ENCODE data around the gene MBD2. TPM values are rescaled to one million over a fixed set of nuclear protein-coding genes. Genes with fewer than 3 reads are reported as not detected.
"Not testable (repeated sequence)": the region's sequence is repeated elsewhere in the genome, so short reads cannot be mapped to it uniquely, and the experiment has no call there.

The MBD2 gene
- total and polyA plus RNA-seq, 7 donors, result 16.0 to 44.7 (median 26.9) TPM

DNA sequence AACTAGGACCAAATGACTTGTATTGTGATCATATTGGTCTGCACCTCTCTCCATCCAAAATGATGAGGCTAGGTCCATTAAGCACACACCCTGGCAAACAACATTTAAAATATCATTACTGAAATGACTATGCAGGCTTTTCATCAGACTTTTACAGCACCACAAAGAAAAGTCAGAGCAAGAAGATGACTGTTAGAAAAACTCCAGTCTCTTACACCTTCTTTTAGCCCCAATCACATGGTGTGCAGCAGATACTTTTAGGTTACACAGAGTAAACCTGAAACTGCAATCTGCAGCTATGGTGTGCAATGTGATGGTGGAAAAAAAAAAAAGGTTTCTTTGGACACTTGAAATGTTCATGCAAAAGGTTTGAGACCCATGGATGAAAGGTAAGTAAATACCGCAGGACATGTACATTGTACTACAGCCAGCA, 39.5 kb upstream of the MBD2 start:
- no peaks in the 10 kb centered on the region for H3K27me3 ChIP-seq (ENCODE audit: insufficient read depth in 3 of 3, low read length in 2 of 3)
- no peaks in the 10 kb centered on the region for H3K9me3 ChIP-seq
- no peak for DNase-seq
- intact Hi-C loops (cut with DNase I), result no loop called here
- no peak overlapping the region for H3K27ac ChIP-seq
- no peak overlapping the region for H3K4me3 ChIP-seq
- no peak for ATAC-seq
- H3K4me1 ChIP-seq, result no peaks in the 10 kb centered on the region
- TF ChIP-seq, protein P1, sequence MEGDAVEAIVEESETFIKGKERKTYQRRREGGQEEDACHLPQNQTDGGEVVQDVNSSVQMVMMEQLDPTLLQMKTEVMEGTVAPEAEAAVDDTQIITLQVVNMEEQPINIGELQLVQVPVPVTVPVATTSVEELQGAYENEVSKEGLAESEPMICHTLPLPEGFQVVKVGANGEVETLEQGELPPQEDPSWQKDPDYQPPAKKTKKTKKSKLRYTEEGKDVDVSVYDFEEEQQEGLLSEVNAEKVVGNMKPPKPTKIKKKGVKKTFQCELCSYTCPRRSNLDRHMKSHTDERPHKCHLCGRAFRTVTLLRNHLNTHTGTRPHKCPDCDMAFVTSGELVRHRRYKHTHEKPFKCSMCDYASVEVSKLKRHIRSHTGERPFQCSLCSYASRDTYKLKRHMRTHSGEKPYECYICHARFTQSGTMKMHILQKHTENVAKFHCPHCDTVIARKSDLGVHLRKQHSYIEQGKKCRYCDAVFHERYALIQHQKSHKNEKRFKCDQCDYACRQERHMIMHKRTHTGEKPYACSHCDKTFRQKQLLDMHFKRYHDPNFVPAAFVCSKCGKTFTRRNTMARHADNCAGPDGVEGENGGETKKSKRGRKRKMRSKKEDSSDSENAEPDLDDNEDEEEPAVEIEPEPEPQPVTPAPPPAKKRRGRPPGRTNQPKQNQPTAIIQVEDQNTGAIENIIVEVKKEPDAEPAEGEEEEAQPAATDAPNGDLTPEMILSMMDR (IDR thresholded peaks at IDR 0.05), result no peak
- 74 to 83% (median 82%) methylated on average over 1 of the region's 1 CpG for WGBS, 3 donors
- H3K36me3 ChIP-seq (ENCODE audit: insufficient read depth in 1 of 2, low read depth in 1 of 2), result no peaks in the 10 kb centered on the region

DNA sequence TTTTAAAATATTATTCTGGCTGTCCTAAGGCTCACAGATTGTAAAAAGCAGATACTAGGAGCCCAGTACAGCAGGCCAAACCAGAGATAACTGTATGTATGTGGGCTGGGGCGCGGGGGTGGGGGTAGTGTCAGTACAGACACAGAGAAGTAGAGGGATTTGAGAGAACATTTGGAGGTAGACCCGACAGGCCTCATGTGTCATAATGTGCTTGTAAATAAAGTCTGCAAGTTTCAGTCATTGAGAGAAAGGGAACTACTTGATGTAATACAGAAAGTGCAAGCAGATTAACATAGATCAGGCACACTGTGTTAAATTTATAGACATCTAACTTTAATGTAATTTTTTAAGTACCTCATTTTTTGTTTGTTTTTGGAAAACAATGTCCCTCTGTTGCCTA, 37.4 kb upstream of the MBD2 start:
- no peaks in the 10 kb centered on the region for H3K4me1 ChIP-seq
- H3K27me3 ChIP-seq (ENCODE audit: insufficient read depth in 3 of 3, low read length in 2 of 3), result no peaks in the 10 kb centered on the region
- H3K36me3 ChIP-seq (ENCODE audit: insufficient read depth in 1 of 2, low read depth in 1 of 2), result no peaks in the 10 kb centered on the region
- ATAC-seq (no peak), DNase-seq (no peak)
- H3K27ac ChIP-seq, result no peak overlapping the region
- H3K9me3 ChIP-seq, result no peaks in the 10 kb centered on the region
- 74 to 81% (median 81%) methylated on average over 3 of the region's 3 CpGs for WGBS, 3 donors
- intact Hi-C loops (cut with DNase I), result no loop called here
- TF ChIP-seq, protein P1 (IDR thresholded peaks at IDR 0.05), result no peak
- no peak overlapping the region for H3K4me3 ChIP-seq

DNA sequence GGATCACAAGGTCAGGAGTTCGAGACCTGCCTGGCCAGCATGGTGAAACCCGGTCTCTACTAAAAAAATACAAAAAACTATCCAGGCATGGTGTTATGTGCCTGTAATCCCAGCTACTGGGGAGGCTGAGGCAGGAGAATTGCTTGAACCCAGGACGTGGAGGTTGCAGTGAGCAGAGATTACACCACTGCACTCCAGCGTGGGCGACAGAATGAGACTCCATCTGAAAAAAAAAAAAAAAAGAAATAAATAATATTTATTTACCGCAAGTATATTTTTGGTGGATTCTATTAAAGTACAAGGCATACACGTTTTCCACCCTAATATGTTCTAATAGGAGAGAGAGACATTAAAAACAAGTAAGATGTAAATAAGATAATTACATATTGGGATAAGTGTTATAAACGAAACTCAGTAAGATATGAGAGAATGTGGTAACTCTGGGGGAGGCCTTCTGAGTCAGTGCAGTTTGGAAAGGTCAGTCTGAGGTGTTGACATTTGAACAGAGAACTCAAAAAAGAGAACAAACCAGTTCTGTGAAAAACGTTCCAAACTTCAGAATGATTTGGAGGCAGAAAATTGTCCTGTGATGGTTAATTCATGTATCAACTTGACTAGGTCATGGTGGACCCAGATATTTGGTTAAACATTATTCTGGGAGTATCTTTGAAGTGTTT, 36.1 kb upstream of the MBD2 start:
- TF ChIP-seq, protein P1 (IDR thresholded peaks at IDR 0.05), result no peak
- Histone ChIP-seq H3K4me1 (no peaks in the 10 kb centered on the region), H3K36me3 (ENCODE audit: insufficient read depth in 1 of 2, low read depth in 1 of 2) (no peaks in the 10 kb centered on the region), H3K27ac (no peak overlapping the region), H3K27me3 (ENCODE audit: insufficient read depth in 3 of 3, low read length in 2 of 3) (no peaks in the 10 kb centered on the region), H3K4me3 (no peak overlapping the region), H3K9me3 (no peaks in the 10 kb centered on the region)
- DNase-seq, result no peak
- no peak for ATAC-seq
- intact Hi-C loops (cut with DNase I), result no loop called here
- WGBS, 3 donors, result 83 to 88% (median 85%) methylated on average over 9 of the region's 9 CpGs

DNA sequence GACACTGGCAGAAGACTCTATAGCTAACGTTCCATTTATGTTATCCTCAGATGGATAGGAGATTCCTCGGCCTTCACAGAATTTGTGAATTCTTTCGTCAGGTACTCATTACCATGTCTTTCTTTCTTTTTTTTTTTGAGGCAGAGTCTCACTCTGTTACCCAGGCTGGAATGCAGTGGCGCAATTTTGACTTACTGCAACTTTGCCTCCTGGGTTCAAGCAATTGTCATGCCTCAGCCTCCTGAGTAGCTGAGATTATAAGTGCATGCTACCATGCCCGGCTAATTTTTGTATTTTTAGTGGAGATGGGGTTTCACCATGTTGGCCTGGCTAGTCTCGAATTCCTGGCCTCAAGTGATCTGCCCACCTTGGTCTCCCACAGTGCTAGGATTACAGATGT, 33.3 kb upstream of the MBD2 start:
- H3K9me3 ChIP-seq; H3K36me3 ChIP-seq (ENCODE audit: insufficient read depth in 1 of 2, low read depth in 1 of 2); H3K27ac ChIP-seq; H3K4me1 ChIP-seq; ATAC-seq; DNase-seq; intact Hi-C loops (cut with DNase I); H3K27me3 ChIP-seq (ENCODE audit: insufficient read depth in 3 of 3, low read length in 2 of 3); H3K4me3 ChIP-seq: not testable (repeated sequence)
- WGBS, 3 donors, result 51 to 67% (median 63%) methylated on average over 6 of the region's 6 CpGs

DNA sequence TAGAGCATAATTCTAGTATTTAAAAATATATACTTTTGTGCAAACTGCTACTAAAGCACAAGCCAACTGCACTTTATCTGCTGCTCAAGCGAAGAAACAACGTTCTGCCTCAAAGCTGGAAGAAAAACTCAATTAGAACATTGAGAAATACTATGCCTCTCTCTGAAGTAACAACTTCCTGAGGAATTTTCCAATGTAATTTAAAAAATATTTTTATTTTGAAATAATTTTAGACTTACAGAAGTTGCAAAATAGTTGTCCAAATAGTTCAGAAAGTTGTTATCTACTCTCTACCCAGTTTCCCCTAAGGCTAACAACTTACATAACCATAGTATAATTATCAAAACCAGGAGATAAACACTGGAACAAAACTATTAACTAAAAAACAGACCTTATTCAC, 32.5 kb upstream of the MBD2 start:
- DNase-seq (no peak), ATAC-seq (no peak)
- intact Hi-C loops (cut with DNase I), result no loop called here
- WGBS, 3 donors, result 49 to 76% (median 56%) methylated on average over 2 of the region's 2 CpGs
- peaks cover 3% of the 10 kb centered on the region for H3K4me1 ChIP-seq
- TF ChIP-seq, protein P1 (IDR thresholded peaks at IDR 0.05), result no peak
- H3K9me3 ChIP-seq, result no peaks in the 10 kb centered on the region
- no peaks in the 10 kb centered on the region for H3K36me3 ChIP-seq (ENCODE audit: insufficient read depth in 1 of 2, low read depth in 1 of 2)
- H3K4me3 ChIP-seq, result no peak overlapping the region
- H3K27me3 ChIP-seq (ENCODE audit: insufficient read depth in 3 of 3, low read length in 2 of 3), result no peaks in the 10 kb centered on the region
- no peak overlapping the region for H3K27ac ChIP-seq

Measured in psoas muscle (tissue), 8 donors.